Panc1 (cell line): ENCODE results near the gene SMYD2. TPM values are rescaled to one million over a fixed set of nuclear protein-coding genes. Genes with fewer than 3 reads are reported as not detected.

Experiments
- ATAC-seq: fragments of 200-7000 bp; cut with Tn5 transposase; 2 replicates; pipeline ENCODE4 v1.9.1; 2020; ENCODE audit warnings: mild to moderate bottlenecking, moderate library complexity
- BruUV-seq: library from RNA; stranded (reverse); fragments of 400-500 nt; replicated peaks from 2 replicates; lab custom pipeline; 2021; lab: Mats Ljungman, UMichigan
- CTCF ChIA-PET: fragments of 300-600 bp; sonication (Branson Sonifier 250); formaldehyde crosslinking; loops from one replicate; lab custom pipeline; 2022; ENCODE audit warnings: antibody characterized with exemption; lab: Charles Lee
- POLR2A ChIA-PET: fragments of 300-600 bp; sonication (Branson Sonifier 250); formaldehyde crosslinking; loops from one replicate; lab custom pipeline; 2022; ENCODE audit warnings: antibody characterized with exemption; lab: Charles Lee
- DNase-seq: peaks from one replicate; pipeline ENCODE4 v3.0.0-alpha.2; 2010; ENCODE audit warnings: low read depth, low spot score
- H3K27ac ChIP-seq: 2 replicates; pipeline ENCODE4 v1.5.1; 2011; ENCODE audit warnings: mild to moderate bottlenecking, low read length, inconsistent platforms
- H3K27me3 ChIP-seq: fragments of 200-500 bp; sonication (Bioruptor generic); 2 replicates; pipeline ENCODE4 v1.6.0; 2014; ENCODE audit warnings: low read length, inconsistent platforms; ENCODE audit not compliant: control insufficient read depth, insufficient read depth
- H3K36me3 ChIP-seq: fragments of 200-500 bp; sonication (Bioruptor generic); 2 replicates; pipeline ENCODE4 v1.5.1; 2014; ENCODE audit warnings: inconsistent platforms, mild to moderate bottlenecking, low read length, moderate library complexity; ENCODE audit not compliant: control insufficient read depth, insufficient read depth
- H3K4me1 ChIP-seq: 2 replicates; pipeline ENCODE4 v1.5.1; 2011; ENCODE audit warnings: inconsistent platforms, mild to moderate bottlenecking, low read length, moderate library complexity; ENCODE audit not compliant: control insufficient read depth, insufficient read depth
- H3K4me3 ChIP-seq, 2 experiments: 2 replicates each; pipeline ENCODE4 v1.5.1; 2011 to 2012; ENCODE audit warnings: low read depth in 2 of 2, low read length in 2 of 2, mild to moderate bottlenecking in 2 of 2, inconsistent platforms in 1 of 2, moderate library complexity in 1 of 2
- H3K9me3 ChIP-seq: fragments of 200-500 bp; sonication (Bioruptor generic); 2 replicates; pipeline ENCODE4 v1.5.1; 2014; ENCODE audit warnings: low read depth, mild to moderate bottlenecking, inconsistent platforms, low read length, moderate library complexity; ENCODE audit not compliant: control insufficient read depth, insufficient read depth
- CTCF ChIP-seq: fragments of 450-650 bp; IDR thresholded peaks from 2 replicates; pipeline ENCODE4 v1.5.1; 2017; ENCODE audit warnings: mild to moderate bottlenecking
- POLR2AphosphoS5 ChIP-seq: IDR thresholded peaks from 2 replicates; pipeline ENCODE4 v1.6.1; 2012; ENCODE audit warnings: mild to moderate bottlenecking, low read depth, low read length, moderate library complexity
- REST ChIP-seq, 2 experiments: IDR thresholded peaks; 2 replicates each; pipeline ENCODE4 v1.6.1; 2011 to 2012; ENCODE audit warnings: low read depth in 2 of 2, control low read depth in 1 of 2, low read length in 1 of 2, mild to moderate bottlenecking in 1 of 2, moderate library complexity in 1 of 2; ENCODE audit not compliant: insufficient read depth in 1 of 2
- SIN3A ChIP-seq: IDR thresholded peaks from 2 replicates; pipeline ENCODE4 v1.6.1; 2012; ENCODE audit warnings: low read depth, mild to moderate bottlenecking, low read length, moderate library complexity, borderline replicate concordance; ENCODE audit not compliant: insufficient read depth
- TCF7L2 ChIP-seq: IDR thresholded peaks from 2 replicates; pipeline ENCODE4 v1.6.1; 2011; ENCODE audit warnings: mild to moderate bottlenecking, low read depth, low read length, inconsistent platforms
- in situ Hi-C: cut with HindIII; loops from 2 replicates; pipeline ENCODE4 v1.10.0; 2016; ENCODE audit warnings: low sequenced_read_pairs, low pct_unique_long_range_greater_than_20kb
- intact Hi-C: fragments of 100-400 bp; cut with micrococcal nuclease; formaldehyde crosslinking; loops from one replicate; pipeline ENCODE4 v1.10.0; 2022; ENCODE audit not compliant: unreplicated experiment
- total RNA-seq: library from RNA; stranded (reverse); gene quantifications from one replicate; pipeline ENCODE4 v1.2.1, GENCODE V29; 2021; ENCODE audit not compliant: unreplicated experiment

Gene SMYD2
- total RNA-seq, 1 experiment from 2014 or later: 31.0 TPM

GRCh38 chr1:214259353-214259977 is 21.5 kb upstream of the SMYD2 start:
- ChIA-PET CTCF (interaction anchor here (1.9 kb wide), 1 partner anchor 73 kb away, joined by 8 read pairs; no protein-coding TSS in a partner anchor), POLR2A (no interaction called here)
- DNase-seq (no peak), ATAC-seq (no peak)
- in situ Hi-C loops: no loop called here
- intact Hi-C loops: no loop called here
- no peaks in the 10 kb centered on the region for H3K36me3 ChIP-seq
- 0 out of 2 replicates have a peak, but pooled peaks cover 2% of the 10 kb centered on the region for H3K4me1 ChIP-seq
- no peak for TF ChIP-seq SIN3A
- TF ChIP-seq REST (IDR thresholded peaks at IDR 0.05; ENCODE audit: insufficient read depth in 1 of 2, low read depth in 2 of 2, low read length in 1 of 2): no peak
- no peak for TF ChIP-seq CTCF
- no peak for TF ChIP-seq POLR2AphosphoS5
- no peak for TF ChIP-seq TCF7L2
- peaks cover 22% of the 10 kb centered on the region; the same call in 1 of the 2 replicates for H3K27me3 ChIP-seq
- H3K27ac ChIP-seq: no peak overlapping the region
- no TSS peak for BruUV-seq
- H3K4me3 ChIP-seq: no peak overlapping the region
- no peaks in the 10 kb centered on the region for H3K9me3 ChIP-seq

GRCh38 chr1:214260561-214261205 is 20.3 kb upstream of the SMYD2 start:
- in situ Hi-C loops: no loop called here
- no TSS peak for BruUV-seq
- Histone ChIP-seq H3K4me3 (no peak overlapping the region), H3K27me3 (peaks cover 24% of the 10 kb centered on the region), H3K36me3 (no peaks in the 10 kb centered on the region), H3K27ac (no peak overlapping the region; the same call in 1 of the 2 replicates), H3K4me1 (0 out of 2 replicates have a peak, but pooled peaks cover 2% of the 10 kb centered on the region), H3K9me3 (no peaks in the 10 kb centered on the region)
- intact Hi-C loops: loop anchor here (1.0 kb wide), 1 partner anchor 68 kb away; no protein-coding TSS in a partner anchor
- TF ChIP-seq REST (IDR thresholded peaks at IDR 0.05; ENCODE audit: insufficient read depth in 1 of 2, low read depth in 2 of 2, low read length in 1 of 2) (no peak), POLR2AphosphoS5 (no peak), SIN3A (no peak), CTCF (no peak), TCF7L2 (no peak)
- ATAC-seq (no peak), DNase-seq (no peak)
- CTCF ChIA-PET: interaction anchor here (0.6 to 1.9 kb wide), 5 partner anchors 11 to 1018 kb away, joined by 3 to 21 read pairs (median 8); no protein-coding TSS in a partner anchor
- POLR2A ChIA-PET: no interaction called here
